Endothelial cell of hepatic sinusoid (primary cell): ENCODE measurements around the gene SLC17A7.
"Not testable (repeated sequence)": the region's sequence is repeated elsewhere in the genome, so short reads cannot be mapped to it uniquely, and the experiment has no call there.

Experiments used
- in situ Hi-C: cut with HindIII; loops from 2 replicates; pipeline ENCODE4 v1.10.0; 2017; ENCODE audit warnings: low sequenced_read_pairs

The SLC17A7 gene

DNA sequence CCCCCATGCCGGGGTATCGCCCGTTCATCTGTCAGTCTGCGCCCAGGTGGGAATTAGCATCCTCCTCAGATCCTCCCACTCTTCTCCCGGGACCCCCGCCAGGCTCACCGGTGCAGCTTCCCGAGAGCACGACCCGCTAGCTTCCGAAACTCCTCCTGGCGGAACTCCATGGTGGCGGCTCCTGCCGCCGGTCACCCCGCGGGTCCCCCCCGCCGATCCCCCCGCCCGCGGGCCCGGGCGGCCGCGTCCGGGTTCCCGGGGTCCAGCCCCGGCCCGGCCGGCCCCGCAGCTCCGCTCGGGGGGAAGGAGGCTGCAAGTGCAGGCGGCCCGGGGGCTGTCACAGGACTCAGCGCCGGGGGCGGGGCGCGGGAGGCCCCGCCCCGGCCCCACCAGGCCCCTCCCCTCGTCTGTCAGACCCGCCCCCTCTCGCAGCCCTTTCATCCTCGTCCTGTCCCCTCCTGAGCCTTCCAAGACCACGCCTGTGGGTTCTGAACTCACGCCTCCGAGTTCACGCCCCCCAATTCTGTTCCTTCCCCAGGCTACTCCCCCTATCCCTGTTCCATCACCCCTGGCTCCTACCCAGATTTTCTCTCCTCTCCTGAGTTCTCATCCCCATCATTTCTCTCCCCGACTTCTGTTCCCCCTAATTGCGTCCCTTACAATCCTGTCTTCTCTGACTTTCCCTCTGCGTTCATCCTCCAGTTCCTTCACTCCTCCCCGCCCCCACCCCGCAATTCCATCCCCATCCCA is at the start of gene SLC17A7:
Gene SLC17A7 (minus strand): TSS at position 318 of the 750 bp plus-strand sequence. CDS start 148 bp downstream, at position 170.
- in situ Hi-C loops: no loop called here

DNA sequence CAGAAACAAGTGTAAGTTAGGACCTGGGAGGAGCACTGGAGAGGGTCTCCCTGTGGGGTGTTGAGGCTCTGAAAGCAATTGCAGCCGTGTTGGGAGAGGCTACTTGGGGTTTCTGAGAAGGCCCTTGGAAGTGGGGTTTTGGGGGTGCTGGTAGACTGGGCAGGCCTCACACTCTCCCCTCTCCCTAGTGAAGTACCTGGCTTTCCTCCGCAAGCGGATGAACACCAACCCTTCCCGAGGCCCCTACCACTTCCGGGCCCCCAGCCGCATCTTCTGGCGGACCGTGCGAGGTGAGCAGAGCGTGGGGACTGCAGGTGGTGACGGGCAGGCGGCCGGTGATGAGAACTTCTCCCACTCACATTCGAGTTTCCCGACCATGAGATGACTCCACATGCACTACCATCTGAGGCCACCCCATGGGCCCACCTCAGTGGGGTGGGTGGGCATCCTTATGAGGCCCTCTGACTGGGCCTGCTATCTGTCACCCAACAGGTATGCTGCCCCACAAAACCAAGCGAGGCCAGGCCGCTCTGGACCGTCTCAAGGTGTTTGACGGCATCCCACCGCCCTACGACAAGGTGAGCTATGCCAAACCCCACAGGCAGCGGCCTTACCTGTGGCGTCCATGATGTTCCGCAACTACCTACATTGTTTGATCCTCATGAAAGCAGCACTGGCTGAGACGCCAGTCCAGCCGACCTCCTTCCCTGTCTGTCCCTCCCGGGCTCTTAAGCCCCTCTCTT is 49.1 kb upstream of the SLC17A7 start:
- in situ Hi-C loops: no loop called here

DNA sequence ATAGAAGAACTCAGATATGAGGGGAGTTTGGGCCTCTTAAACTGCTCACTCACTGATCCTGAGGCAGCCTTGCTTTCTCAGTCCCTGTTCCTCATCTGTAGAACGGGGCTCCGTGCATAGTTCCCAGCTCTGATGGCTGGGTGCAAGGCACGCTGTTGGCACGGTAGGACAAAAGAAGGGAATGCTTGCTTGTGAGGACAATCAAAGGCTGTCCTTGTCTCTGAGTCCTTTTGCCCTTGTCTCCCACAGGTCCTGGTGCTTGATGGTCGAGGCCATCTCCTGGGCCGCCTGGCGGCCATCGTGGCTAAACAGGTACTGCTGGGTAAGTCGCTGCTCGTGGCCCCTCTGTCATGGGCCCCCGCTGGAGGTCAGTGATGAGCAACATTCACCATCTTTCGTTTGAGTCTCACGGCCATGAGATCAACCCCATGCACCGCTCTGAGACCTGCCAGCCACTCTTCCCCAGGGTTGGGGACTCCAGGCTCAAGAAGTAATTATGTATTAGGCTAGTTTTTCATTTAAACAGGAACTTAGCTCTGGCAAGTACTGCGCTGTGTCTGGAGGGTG is 48.4 kb upstream of the SLC17A7 start:
- in situ Hi-C loops: no loop called here

DNA sequence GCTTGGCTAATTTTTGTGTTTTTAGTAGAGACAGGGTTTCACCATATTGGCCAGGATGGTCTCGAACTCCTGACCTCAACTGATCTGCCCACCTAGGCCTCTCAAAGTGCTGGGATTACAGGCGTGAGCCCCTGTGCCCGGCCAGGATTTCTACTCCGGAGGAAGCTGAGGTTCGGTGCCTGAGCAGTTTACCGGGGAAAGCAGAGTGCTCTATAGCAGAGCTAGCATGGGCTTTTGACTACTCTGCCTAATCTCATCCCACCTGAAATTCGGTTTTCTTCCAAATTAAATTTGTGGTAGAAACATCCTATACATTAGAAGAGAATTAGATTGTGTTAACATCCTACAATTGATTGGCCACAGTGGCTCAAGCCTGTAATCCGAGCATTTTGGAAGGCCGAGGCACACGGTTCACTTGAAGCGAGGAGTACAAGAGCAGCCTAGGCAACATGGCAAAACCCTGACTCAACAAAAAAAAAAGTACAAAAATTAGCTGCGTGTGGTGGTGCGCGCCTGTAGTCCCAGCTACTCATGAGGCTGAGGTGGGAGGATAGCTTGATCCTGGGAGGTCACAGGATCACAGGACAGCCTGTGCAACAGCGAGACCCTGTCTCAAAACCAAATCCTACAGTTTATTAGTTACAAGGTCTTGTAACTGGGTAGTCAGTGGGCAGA is 47.7 kb upstream of the SLC17A7 start:
- in situ Hi-C loops: no loop called here

DNA sequence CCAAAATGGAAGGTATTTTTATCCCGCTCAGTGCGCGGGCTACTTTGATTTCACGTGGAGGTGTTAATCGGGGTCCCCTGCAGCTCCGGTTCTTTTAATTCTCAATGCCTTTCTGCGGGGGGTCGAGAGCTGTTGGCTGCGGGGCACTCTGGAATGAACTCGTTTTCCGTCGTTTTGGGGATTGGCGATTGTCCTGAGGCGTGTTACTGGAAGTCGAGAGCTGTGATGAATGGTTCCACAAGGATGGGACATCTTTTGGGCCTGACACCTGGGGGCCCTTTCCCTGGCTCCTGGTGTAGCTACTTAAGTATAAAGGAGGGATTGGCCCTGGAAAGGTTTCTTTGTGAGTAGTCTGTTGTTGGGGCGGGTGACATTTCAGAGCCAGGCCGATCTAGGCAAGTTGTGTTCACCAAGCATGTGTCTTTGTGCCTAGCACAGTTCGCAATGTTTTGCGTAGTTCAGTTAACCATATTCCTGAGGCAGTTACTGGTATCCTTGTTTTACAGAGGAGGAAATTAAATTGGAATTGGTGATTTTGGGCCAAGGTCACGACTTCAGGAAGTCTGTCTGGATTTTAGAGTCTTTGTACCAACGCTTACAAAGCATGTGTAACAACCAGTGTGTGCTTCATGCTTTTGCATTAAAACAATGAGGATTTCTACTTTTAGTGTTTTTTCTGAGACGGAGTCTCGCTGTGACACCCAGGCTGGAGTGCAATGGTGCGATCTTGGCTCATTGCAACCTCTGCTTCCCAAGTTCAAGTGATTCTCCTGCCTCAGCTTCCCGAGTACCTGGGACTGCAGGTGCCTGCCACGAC is 46.9 kb upstream of the SLC17A7 start:
- in situ Hi-C loops: no loop called here

DNA sequence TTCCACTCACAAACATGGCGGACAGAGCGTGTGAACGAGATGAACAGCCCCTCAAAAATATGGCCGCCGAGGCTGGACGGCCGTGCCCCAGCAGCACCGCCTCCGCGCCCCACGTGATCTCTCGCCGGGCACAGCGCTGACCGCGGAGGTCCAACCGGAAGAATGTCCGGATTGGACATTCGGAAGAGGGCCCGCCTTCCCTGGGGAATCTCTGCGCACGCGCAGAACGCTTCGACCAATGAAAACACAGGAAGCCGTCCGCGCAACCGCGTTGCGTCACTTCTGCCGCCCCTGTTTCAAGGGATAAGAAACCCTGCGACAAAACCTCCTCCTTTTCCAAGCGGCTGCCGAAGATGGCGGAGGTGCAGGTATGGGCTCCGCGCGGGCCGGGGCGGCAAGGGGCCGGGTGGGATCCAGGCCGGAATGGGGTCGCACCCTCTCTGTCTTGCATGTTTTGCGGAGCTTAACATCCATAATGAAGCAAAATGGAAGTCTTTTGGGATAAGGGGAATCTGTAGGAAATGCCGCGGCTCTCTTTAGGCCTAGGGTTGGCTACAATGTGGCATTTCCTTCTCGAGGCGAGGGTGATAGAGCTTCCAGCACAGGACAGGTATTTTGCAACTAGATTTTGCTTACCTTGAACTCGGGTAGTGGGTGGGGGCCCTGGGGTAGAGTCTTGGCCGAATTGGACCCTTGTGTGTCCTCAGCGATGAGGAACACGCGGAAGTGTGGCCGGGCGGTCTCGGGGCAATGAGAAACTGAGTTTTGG is 46.1 kb upstream of the SLC17A7 start, which contains the start of gene RPL13A:
Gene RPL13A (plus strand): TSS at position 332 of the 769 bp plus-strand sequence. CDS start 22 bp downstream, at position 354.
- in situ Hi-C loops: no loop called here

DNA sequence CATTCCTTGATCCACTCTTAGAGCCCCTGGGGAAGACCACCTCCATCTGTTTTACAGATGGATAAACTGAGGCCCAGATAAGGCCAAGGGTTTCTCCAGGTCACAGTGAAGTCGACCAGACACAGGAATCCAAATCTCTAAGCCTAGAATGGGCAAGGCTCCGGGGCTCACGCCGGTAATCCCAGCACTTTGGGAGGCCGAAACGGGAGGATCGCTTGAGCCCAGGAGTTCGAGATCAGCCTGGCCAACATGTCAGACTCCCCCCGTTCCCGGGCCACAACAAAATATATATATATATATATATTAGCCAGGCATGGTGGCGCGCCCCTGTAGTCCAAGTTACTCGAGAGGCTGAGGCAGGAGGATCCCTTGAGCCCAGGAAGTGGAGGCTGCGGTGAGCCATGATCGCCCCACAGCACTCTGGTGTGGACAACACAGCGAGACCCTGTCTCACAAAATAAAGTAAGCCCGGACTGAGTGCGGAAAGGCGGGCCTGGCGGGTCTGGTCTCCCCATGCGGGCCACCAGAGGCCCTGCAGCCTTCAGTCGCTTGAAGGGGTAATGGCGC is 45.5 kb upstream of the SLC17A7 start:
- in situ Hi-C loops: no loop called here

DNA sequence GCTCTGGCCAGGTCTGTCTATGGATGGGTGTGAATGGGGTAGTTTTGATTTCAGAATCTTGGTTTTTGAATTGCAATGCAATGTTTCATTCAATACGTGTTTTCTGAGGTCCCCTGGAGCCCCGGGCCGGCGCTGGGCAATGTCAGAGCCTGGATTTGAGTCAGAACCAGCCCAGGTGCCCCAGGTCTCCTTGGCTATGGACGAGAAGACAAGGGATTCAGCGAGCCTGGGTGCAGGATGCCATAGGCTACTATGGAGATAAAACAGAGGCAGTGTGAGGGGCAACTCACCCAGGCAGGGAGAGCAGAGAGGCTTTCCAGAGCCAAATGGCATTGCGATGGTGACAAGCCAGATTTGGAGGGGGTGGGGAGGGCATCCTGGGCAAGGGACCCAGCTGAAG is 44.9 kb upstream of the SLC17A7 start:
- in situ Hi-C loops: no loop called here

DNA sequence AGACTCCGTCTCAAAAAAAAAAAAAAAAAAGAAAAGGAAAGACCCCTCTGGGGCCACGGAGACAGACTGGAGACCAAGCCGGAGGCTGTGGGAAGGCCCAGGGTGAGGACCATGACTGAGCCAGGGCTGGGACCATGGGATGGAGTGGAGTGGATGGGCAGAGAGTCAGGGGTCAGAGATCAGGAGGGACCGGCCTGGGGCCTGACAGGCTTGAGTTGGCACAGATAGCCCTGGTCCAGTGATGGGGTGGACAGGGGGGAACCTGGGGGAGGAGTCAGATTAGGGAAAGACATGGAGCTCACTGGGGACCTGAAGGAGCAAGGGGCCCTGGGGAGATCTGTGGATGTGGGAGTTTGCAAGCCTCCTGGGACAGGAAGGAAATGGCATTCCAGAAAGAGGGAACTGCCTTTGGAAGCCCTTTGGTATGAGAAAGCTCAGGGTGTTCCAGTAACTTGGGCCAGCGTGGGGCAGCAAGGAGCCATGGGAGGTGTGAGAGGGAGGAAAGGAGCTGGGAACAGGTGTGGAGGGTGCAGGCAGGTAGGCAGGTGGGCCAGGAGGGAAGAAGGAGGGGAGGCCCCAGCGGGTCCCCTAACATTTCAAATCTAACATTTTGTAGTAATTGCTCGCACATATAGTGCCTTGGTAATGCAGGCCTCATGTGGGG is 39.8 kb upstream of the SLC17A7 start:
- in situ Hi-C loops: no loop called here

DNA sequence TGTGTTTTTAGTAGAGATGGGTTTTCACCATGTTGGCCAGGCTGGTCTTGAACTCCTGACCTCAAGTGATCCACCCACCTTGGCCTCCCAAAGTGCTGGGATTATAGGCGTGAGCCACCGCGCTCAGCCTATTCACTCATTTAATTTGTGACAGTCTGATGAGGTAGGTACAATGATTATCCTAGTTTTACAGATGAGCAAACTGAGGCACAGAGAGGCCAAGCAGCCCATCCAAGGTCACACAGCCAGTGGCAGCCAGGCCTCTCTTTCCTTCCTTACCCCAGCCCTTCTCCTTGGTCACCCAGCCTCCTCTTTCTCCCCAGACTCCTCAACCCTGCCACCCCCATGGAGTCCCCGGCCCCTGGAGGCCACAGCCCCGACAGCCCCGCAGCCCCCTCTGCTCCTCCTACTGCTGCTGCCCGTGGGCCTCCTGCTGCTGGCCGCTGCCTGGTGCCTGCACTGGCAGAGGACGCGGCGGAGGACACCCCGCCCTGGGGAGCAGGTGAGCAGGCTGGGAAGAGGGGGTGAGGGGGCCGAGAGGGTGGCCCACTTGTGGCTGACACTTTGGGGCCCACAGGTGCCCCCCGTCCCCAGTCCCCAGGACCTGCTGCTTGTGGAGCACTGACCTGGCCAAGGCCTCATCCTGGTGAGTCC is 38.8 kb upstream of the SLC17A7 start:
- in situ Hi-C loops: no loop called here

DNA sequence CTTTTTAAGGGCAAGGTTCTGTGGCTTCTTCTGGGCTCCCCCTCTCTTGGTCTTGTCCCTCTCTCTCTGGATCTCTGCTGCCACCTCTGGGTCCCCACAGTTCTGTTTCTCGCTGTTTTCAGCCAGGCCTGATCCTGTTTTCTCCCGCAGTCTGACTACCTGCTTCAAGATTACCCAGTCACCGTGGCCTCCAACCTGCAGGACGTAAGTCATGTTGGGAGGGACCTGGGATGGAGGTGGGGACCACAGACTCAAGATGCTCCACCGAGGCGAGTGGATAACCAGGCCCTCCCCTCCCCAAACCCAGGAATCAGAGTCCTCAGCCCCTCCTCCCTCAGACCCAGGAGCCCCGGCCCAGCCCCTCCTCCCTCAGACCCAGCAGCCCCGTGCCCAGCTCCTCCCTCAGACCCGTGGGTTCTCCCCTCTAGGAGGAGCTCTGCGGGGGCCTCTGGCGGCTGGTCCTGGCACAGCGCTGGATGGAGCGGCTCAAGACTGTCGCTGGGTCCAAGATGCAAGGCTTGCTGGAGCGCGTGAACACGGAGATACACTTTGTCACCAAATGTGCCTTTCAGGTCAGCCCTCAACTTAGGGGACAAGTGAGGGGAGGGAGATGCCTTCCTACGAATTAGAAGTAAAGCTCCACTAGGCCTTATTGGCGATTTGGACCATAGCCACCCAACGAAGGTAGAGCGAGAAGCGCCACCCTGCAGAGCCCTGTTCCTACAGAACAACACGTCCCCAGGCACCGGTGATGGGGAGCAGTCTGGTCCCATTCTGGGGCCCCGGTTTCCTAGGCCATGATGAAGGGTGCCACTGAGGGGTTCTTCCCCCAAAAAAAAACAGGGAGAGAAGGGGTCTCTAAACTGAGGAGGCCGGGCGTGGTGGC is 34.9 kb upstream of the SLC17A7 start:
- in situ Hi-C loops: no loop called here

DNA sequence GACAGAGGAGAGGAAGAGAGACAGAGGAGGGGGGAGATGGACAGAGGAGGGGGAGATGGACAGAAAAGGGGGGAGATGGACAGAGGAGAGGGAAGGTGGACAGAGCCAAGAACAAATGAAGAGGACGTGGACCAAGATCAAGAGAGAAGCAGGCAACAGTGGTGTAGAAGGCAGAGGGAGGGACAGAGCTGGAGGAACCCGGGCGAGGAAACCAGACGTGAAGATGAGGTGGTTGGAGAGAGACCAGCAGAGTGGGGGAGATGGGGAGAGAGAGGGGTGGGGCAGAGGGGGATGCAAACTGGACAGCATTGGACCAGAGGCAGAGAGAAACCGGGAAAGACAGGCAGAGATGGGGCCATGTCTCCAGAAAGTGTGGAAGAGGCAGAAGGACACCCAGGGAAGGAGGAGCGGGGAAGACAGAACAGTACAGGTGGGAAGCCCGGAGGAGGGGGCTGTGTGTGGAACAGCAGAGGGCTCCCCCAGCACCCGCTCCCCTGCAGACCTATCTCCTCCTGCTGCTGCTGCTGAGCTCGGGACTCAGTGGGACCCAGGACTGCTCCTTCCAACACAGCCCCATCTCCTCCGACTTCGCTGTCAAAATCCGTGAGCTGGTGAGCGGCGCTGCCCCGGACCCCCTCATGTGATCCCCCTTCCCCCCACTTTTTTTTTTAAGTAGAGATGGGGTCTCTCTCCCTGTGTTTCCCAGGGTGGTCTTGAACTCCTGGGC is 34.0 kb upstream of the SLC17A7 start:
- in situ Hi-C loops: no loop called here

DNA sequence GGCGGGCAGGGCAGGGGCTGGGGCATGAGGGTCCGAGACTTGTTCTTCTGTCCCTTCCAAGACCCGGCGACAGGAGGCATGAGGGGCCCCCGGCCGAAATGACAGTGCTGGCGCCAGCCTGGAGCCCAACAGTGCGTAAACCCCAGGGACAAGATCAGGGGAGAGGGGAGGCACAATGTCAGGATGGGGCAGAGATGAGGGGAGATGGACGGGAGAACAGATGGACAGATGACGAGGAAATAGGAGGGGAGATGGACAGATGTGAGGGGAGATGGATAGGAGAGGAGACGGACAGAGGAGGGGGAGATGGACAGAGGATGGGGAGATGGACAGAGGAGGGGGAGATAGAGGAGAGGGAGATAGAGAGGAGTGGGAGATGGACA is 33.2 kb upstream of the SLC17A7 start:
- in situ Hi-C loops: no loop called here

DNA sequence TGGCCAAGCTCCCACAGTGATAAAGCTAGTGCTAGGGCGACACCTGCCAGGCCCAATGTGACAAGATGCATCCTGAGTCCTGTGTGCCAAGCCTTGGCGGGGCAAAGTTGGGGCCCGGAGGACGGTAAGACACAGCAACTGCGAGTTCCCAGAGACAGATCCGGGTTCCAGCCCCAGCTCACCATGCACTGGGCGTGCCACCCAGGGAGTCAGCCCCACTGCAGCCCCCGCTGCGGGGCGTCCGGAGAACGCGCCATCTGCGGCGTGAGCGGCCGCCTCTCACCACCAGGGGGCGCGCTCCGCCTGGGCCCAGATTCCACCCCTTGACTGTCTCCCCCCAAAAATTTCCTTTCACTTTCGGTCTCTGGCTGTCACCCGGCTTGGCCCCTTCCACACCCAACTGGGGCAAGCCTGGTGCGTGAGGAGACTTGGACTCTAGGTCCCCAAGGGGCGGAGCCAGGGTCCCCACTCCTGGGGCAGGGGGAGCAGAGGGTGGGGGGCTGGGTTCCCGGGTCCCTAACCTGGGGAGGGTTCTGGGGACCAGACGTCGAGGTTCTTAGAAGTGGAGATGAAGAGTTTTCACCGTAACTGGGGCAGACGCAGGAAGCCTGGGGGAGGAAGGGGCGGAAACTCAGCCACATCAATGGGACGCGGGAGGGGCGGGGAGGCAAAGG is 32.7 kb upstream of the SLC17A7 start, which contains the start of gene FLT3LG:
Gene FLT3LG (plus strand): TSS at position 348 of the 674 bp plus-strand sequence. CDS start 425 bp downstream, outside the sequence.
- in situ Hi-C loops: no loop called here

DNA sequence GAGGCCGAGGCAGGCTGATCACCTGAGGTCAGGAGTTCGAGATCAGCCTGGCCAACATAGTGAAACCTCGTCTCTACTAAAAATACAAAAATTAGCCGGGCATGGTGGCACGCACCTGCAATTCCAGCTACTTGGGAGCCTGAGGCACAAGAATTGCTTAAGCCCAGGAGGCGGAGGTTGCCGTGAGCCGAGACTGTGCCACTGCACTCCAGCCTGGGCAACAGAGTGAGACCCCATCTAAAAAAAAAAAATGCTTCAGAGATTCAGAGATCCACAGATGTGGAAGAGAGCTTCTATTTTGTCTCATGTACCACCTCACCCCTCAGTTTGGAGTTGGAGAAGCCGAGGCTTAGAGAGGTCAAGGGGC is 32.2 kb upstream of the SLC17A7 start:
- in situ Hi-C loops: not testable (repeated sequence)

DNA sequence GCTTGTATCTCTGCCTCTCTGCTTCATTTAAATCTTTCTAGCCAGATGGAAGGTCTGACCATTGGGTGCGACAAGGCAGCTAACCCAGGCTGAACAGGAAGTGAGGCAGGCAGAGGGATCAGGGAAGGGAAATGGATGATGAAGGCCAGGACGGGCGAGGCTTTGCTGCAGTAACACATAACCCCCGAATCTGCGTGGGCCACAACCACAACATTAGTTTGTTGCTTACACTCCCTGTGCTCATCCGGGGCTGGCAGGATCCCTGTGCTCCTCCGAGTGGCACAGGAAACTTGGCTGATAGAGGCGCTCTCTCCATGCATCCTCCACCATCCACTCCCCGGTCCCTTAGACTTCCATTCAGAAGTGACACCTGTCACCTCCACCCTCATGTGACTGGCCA is 31.6 kb upstream of the SLC17A7 start:
- in situ Hi-C loops: no loop called here
